ENCODE measurements around the gene LGI4.

- no peak for TF ChIP-seq CREB5 (CRISPR knock-in tag; IDR thresholded peaks at IDR 0.05; ENCODE audit: low read depth)
- no peak for TF ChIP-seq TOX (CRISPR knock-in tag; IDR thresholded peaks at IDR 0.05; ENCODE audit: borderline replicate concordance)
- no peak for TF ChIP-seq TSHZ2 (CRISPR knock-in tag; IDR thresholded peaks at IDR 0.05)
- TF ChIP-seq ZNF8 (CRISPR knock-in tag; IDR thresholded peaks at IDR 0.05), result no peak
- no peak for TF ChIP-seq ESRRG (CRISPR knock-in tag; IDR thresholded peaks at IDR 0.05)
- no peak for TF ChIP-seq CSRNP3 (CRISPR knock-in tag; IDR thresholded peaks at IDR 0.05)
Observed at GRCh38 chr19:35089554-35089953, 45.3 kb downstream of the LGI4 start.
